ENCODE measurements around the gene VOPP1. TPM values are rescaled to one million over a fixed set of nuclear protein-coding genes. Genes with fewer than 3 reads are reported as not detected.

The VOPP1 gene
- total and polyA plus RNA-seq, 2 donors (not counting 3 experiments of a cell fraction or from before 2014, with no cell fraction given) = 85.6 to 154 TPM

DNA sequence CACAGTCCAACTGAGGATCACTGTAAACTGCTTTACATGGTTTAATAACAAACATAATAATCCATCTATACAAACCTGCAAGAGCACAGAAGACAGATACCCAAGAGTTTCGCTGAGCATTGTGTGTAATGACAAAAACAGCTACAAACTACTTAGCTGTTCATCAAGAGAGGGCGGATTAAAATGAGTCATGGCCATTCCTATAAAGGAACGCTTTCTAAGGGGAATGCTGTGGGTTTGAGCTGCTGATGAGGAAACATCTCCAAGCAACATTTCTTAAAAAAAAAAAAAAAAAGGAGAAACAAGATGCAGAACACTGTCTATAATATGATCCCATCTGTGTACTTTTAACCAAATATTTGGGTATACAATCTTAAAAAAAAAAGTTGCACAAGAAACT, 33.8 kb downstream of the VOPP1 start:
- intact Hi-C loops (cut with micrococcal nuclease) (no loop called here), dilution Hi-C loops (cut with MboI; ENCODE audit: extremely low pct_ligation_motif_present, low sequenced_read_pairs) (no loop called here)
- Histone ChIP-seq H3K9ac (replicated peaks; ENCODE audit: extremely low read depth, insufficient read depth, low read length) (no peak overlapping the region), H3K9me3 (replicated peaks; ENCODE audit: control insufficient read depth, insufficient read depth, low read length) (no peaks in the 10 kb centered on the region), H3K79me2 (ENCODE audit: control insufficient read depth, insufficient read depth, low read length) (peaks cover 92% of the 10 kb centered on the region), H3K4me3 (replicated peaks in 1 of 3; ENCODE audit: insufficient read depth in 1 of 3, low read depth in 1 of 3, low read length in 3 of 3) (no peak overlapping the region), H4K20me1 (replicated peaks; ENCODE audit: control insufficient read depth, extremely low read depth, insufficient read depth, low read length) (peaks cover 17% of the 10 kb centered on the region), H3K4me2 (ENCODE audit: insufficient read depth, low read length) (no peak overlapping the region), H2AFZ (ENCODE audit: low read depth, low read length) (no peak overlapping the region), H3K4me1 (ENCODE audit: control insufficient read depth, extremely low read depth, insufficient read depth, low read length) (peaks cover 15% of the 10 kb centered on the region), H3K36me3 (ENCODE audit: control insufficient read depth in 2 of 2, extremely low read depth in 1 of 2, insufficient read depth in 2 of 2, low read length in 2 of 2) (no peaks in the 10 kb centered on the region), H3K9me1 (replicated peaks; ENCODE audit: control insufficient read depth, extremely low read depth, insufficient read depth, low read length) (no peaks in the 10 kb centered on the region), H3K27ac (ENCODE audit: insufficient read depth, low read depth, low read length) (no peak overlapping the region), H3K27me3 (ENCODE audit: control insufficient read depth in 2 of 2, insufficient read depth in 2 of 2, low read length in 2 of 2) (no peaks in the 10 kb centered on the region)
- DNase-seq (ENCODE audit: low read depth, low spot score) (no peak), FAIRE-seq (no peak)
- no TSS peak for BruUV-seq (replicated peaks)
- TF ChIP-seq, protein P1, sequence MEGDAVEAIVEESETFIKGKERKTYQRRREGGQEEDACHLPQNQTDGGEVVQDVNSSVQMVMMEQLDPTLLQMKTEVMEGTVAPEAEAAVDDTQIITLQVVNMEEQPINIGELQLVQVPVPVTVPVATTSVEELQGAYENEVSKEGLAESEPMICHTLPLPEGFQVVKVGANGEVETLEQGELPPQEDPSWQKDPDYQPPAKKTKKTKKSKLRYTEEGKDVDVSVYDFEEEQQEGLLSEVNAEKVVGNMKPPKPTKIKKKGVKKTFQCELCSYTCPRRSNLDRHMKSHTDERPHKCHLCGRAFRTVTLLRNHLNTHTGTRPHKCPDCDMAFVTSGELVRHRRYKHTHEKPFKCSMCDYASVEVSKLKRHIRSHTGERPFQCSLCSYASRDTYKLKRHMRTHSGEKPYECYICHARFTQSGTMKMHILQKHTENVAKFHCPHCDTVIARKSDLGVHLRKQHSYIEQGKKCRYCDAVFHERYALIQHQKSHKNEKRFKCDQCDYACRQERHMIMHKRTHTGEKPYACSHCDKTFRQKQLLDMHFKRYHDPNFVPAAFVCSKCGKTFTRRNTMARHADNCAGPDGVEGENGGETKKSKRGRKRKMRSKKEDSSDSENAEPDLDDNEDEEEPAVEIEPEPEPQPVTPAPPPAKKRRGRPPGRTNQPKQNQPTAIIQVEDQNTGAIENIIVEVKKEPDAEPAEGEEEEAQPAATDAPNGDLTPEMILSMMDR (IDR thresholded peaks at IDR 0.05; ENCODE audit: extremely low read depth in 1 of 2, insufficient read depth in 1 of 2, low read depth in 1 of 2, low read length in 2 of 2) = no peak
- TF ChIP-seq GATA2 (IDR thresholded peaks at IDR 0.05; ENCODE audit: insufficient read depth, insufficient read length, low read depth, low read length) = no peak
- TF ChIP-seq POLR2AphosphoS5 (IDR thresholded peaks at IDR 0.05; ENCODE audit: insufficient read depth, low read depth, low read length) = no peak
- TF ChIP-seq JUN (IDR thresholded peaks at IDR 0.05; ENCODE audit: borderline replicate concordance, insufficient read depth, insufficient read length, low read depth) = no peak
- TF ChIP-seq MYC (IDR thresholded peaks at IDR 0.05; ENCODE audit: low read depth, low read length) = no peak
- no peak for TF ChIP-seq EZH2 (IDR thresholded peaks at IDR 0.05; ENCODE audit: borderline replicate concordance, low read depth, low read length, severe bottlenecking)
- TF ChIP-seq POLR2A (IDR thresholded peaks at IDR 0.05; ENCODE audit: low read depth, low read length) = no peak
- TF ChIP-seq FOS (IDR thresholded peaks at IDR 0.05; ENCODE audit: borderline replicate concordance, insufficient read depth, low read length) = no peak
- ChIA-PET CTCF (no interaction called here), POLR2A (no interaction called here)
